OCI-LY3 (cell line): ENCODE results near the gene KIF25.

Source experiments
- EZH2phosphoT487 ChIP-seq: fragments of 200-600 bp; shearing (Covaris generic); IDR thresholded peaks from 2 replicates; pipeline ENCODE4 v1.6.1; 2018; ENCODE audit warnings: antibody characterized with exemption, mixed run types, low read depth
- TF ChIP-seq, protein P1 (sequence below): fragments of 200-600, 300-600 bp; sonication (generic); IDR thresholded peaks from 2 replicates; pipeline ENCODE4 v1.5.1; 2014; ENCODE audit warnings: antibody characterized with exemption, low read length, low read depth

DNA sequence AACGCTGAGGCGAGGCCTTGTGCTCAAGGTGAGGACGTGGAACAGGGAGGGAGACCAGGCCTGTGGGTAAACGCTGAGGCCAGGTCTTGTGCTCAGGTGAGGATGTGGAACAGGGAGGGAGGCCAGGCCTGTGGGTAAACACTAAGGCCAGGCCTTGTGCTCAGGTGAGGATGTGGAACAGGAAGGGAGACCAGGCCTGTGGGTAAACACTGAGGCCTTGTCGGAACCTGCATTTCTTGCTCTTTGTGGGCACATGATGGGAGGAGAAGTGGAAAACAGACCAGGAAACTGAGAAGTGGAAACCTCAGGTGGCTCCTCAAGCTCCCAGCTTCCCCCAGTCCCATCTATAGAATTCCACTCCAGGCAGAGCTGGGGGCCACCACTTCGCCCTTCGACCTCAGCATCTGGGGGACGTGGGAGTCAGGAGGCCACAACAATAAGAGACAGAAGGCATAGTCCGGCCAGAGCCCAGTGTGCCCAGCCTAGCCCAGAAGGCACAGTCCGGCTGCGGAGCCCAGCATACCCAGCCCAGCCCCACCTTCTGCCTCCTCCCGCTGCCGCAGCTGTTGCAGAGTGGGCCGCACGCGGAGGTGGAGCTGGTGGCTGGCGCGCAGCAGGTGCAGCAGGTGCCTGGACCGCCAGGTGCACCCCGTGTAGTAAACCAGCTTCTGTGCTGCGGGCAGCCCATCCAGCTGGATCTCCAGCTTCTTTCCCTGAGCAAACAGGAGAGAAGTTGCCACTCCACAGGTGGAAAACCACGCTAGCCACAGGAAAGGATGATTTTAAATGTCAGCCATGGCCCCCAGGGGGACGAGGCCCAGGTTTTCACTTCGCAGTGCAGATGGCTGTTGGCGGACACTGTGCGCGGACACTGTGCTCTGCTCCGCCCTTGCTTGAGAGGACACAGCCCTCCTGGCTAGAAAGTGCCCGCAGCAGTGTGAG is 64.1 kb downstream of the KIF25 start:
- TF ChIP-seq, protein P1, sequence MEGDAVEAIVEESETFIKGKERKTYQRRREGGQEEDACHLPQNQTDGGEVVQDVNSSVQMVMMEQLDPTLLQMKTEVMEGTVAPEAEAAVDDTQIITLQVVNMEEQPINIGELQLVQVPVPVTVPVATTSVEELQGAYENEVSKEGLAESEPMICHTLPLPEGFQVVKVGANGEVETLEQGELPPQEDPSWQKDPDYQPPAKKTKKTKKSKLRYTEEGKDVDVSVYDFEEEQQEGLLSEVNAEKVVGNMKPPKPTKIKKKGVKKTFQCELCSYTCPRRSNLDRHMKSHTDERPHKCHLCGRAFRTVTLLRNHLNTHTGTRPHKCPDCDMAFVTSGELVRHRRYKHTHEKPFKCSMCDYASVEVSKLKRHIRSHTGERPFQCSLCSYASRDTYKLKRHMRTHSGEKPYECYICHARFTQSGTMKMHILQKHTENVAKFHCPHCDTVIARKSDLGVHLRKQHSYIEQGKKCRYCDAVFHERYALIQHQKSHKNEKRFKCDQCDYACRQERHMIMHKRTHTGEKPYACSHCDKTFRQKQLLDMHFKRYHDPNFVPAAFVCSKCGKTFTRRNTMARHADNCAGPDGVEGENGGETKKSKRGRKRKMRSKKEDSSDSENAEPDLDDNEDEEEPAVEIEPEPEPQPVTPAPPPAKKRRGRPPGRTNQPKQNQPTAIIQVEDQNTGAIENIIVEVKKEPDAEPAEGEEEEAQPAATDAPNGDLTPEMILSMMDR = no peak
- no peak for TF ChIP-seq EZH2phosphoT487
